Fibroblast of upper back skin (primary cell): Measurements from ENCODE around the gene CNPPD1.

Experiments used
- DNase-seq: peaks from one replicate; pipeline ENCODE4 v3.0.0-alpha.2; 2013

CNPPD1 gene

DNA sequence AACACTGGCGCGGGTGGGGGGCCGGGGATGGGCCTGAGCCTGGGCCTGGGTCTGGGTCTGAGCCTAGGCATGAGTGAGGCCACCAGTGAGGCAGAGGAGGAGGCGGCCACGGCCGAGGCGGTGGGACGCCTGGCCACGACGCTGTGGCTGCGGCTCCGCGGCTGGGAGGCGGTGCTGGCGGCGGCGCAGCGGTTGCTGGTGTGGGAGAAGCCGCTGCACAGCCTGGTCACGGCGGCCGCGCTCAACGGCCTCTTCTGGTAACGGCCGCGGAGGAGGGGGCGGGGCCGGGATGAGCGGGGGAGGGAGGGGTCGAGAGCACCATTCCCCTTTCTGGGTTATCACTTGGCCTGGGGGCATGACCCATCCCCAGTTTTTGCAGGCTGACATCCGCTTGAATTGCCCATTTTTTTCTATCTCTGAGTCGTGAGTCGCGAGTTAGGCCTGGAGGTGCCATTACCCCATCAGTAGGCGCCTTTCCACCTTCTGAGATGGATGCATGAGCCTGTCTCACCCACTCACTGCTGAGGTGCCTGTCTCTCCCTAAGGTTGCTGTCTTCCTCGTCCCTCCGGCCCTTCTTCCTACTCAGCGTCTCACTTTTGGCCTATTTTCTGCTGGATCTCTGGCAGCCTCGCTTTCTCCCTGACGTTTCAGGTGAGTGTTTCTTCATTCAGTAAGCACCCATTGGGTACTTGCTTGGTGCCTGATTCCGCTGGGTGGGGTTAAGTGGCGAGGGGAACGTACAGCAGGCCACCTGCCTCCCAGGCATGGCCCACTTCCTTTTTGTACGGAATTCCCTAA is 1.9 kb upstream of the CNPPD1 start:
- DNase-seq: no peak

DNA sequence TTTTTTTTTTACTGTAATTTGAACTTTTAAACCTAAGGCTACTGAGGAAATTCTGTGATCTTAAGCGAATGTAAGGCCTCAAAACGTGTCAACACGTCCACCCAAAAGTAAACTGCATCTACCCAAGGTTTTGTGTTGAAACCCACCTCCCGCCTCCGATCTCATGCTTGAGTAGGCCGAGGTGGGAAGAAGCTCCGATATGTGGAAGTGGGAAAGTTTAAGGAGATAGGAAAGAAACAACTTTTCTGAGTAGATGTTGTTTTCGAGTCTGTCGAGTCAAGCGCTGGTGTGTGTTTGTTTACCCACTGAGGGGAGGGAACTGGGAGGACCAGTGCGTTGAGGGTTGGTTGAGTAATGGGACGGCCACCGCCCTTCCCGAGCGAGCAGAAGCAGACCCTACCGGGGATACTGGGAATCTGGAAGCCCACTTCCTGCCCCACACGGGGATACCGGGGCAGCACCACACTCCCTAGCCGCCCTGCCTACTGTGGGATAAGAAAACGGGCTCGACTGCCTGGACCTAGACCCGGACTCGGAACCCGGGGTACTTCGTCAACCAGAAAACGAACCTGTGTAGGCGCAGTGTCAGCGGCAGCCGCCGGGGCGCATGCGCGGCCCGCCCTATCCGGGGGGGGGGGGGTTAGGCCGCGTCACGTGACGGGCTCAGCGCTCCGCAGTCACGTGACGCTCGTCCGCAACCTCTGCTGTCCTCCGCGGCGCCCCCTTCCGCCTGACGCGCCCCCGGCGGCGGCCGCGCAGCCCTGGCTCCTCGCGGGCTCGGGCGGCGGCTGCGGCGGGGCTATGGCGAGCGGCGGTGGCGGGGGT is 1.0 kb upstream of the CNPPD1 start, which contains the start of gene RETREG2:
Gene RETREG2, plus strand, starts transcription at position 724 of the 825 bp plus-strand sequence. Its CDS starts 78 bp downstream, at position 802.
- peak; percentile 85 for DNase-seq

DNA sequence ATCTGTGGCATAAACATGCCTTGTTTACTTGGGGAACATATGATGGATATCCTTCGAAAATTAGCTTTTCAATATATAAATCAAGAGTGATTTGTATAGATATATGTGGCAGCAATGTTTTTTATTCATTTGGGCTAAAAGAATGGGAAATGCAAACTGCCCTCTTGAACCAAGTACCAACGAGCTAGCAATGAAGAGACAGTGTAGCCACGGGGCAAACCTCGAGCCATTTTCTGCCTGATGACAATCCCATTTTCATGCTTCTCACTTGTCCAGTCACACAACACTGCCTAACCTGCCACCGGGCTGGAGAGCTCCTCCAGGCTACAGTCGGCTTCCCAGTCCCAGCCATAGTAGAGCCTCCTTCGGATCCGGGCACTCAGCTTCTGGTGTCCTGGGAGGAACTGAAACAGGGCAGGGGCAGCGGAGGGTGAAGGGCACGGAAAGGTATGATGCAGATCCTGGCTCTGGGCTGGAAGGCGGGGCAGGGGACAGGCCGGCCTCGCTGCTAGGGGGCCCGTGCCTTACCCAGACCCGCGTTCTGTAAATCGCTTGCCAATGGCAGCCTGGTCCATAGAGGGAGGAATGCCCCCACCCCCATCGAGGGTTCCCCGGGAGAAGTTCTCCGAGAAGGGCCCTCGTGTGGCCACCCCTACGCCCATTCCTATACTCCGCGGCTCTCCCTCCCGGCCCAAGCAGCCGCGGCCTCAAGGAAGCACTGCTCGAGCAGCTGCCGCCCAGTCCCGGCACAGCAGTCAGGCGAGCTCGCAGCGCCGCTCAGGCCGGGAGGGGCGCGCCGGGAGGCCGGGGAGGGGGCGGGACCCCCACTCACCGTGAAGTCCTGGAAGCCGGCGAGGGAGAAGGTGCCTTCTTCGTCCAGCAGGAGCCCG is 552 bp downstream of the CNPPD1 start:
- DNase-seq: peak; percentile 20

DNA sequence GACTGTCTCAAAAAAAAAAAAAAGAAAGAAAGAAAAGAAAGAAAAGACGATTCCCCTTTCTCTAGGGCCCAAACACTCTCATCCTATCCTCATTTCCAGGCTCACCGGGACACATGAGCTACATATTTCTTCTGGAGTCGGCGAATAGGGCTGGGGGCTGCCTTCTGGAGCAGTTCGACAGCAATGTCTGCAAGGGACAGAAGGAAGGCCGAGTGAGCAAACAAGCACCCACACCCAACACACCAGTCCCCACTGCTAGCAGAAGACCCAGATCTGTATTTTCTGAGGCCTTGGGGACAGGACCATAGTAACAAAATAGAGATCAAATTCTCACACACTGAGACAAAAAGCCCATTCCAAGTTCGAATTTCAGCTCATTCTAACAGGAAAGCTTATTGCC is 1.2 kb downstream of the CNPPD1 start:
- no peak for DNase-seq

DNA sequence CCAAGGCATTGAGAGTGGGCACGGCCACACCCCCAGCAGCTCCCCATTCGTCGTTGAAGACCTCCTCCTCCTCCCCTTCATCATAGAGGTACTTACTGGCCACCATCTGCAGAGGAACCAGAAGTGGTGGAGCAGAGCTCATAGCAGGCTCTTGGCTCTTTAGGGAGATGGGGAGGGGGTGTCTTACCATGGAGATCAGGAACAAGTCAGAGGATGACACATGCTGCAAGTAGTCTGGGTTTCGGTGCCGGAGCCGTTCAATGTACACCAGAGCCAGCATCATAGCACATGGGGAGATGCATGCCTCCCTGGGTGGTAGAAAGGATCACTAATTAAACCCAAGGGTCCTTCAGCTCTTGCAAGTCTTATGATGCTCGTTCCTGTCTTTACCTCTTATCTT is 1.9 kb downstream of the CNPPD1 start:
- DNase-seq: no peak

DNA sequence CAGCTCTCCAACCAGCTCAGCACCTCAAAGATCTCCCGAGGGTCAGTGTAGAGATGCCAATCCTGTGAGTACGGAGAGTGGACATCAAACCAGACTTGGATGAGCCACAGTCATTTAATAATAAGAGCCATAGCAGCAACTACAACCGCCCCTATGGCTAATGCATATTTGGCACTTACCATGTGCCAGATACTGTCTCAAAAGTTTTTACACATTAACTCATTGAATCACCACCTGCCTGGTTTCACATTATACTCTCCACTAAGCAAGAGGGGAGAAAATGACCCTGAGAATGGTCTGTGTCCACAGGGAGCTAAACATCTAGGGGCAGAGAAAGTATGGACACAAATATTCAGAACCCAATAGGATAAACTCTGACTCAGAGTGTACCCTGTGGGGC is 2.6 kb downstream of the CNPPD1 start:
- no peak for DNase-seq

DNA sequence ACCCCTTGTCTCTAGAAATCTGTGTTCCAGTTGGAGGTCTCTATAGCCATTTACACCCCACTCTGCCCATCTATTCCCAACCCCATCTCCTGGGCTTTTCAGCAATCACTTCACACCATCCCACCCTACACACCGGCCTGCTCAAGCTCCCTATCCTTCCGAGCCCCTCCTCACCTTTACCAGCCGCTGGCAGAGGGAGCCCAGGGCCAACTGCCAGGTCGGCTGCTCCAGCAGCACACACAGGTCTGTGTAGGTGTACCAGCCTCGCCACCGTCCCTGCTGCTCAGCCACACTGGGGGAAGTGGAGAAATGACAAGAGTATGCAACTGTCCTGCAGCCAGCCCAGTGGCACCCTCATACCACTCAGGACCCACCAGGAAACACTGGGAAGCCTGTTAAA is 3.5 kb downstream of the CNPPD1 start:
- no peak for DNase-seq

DNA sequence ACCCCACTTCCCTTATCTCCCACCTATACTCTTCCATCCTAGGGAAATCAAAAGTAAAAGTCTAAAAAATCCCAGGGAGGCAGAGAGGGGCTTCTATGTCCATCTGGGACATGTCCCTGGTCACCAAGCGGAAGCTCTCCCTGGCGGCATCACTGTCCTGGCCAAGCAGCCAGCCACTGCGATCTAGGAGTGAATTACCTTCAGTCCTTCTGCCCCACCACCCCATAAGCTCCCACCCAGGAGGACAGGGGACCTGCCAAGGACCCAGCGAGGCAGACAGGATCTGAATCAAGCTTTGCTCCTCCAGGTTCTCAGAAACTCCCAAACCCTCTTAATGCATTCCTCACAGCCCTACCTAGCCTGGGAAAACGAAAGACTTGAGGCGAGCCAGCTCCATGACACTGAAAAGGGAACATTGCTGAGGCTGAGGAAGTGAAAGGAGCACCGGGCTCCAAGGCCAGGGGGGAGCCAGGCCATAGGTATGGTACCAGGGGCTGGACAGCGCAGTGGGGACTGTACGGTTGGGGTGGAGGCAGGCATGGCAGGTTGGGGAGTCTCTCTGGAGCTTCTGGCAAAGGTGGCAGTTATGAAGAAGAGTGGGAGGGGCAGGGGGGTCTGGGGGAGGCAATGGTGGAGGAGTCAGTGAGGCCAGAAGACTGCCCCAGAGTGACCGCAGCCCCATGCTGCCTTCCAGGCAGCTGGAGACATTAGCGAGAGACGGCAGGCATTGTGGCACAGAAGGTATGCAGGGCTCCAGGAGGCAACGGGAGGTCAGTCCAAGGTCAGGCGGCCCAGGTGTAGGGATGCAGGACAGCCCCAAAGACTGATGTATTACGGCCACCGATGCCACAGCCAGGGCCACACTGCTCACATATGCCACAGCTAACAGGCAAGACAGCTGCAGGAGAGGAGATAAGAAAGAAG is 4.2 kb downstream of the CNPPD1 start:
- DNase-seq: no peak

DNA sequence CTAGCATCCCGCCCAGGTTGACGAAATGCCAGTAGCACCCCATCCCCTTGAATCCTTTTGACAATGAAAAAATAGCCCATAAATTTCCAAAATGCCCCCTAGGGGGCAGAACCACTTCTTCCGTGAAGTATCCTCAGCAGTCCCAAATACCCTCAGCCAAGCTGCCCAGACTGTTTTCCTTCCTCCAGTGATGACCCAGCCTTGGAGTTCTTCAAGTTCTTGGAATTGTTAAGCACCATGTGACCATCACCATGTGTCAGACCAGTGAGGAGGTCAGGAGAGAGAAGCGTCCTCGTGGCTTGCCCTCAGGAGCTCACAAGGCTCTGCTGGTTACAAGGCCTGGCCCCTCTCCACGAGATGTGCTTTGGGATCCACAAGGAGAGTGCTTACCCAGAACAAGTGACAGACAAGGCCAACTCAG is 5.5 kb downstream of the CNPPD1 start:
- peak; percentile 77 for DNase-seq

DNA sequence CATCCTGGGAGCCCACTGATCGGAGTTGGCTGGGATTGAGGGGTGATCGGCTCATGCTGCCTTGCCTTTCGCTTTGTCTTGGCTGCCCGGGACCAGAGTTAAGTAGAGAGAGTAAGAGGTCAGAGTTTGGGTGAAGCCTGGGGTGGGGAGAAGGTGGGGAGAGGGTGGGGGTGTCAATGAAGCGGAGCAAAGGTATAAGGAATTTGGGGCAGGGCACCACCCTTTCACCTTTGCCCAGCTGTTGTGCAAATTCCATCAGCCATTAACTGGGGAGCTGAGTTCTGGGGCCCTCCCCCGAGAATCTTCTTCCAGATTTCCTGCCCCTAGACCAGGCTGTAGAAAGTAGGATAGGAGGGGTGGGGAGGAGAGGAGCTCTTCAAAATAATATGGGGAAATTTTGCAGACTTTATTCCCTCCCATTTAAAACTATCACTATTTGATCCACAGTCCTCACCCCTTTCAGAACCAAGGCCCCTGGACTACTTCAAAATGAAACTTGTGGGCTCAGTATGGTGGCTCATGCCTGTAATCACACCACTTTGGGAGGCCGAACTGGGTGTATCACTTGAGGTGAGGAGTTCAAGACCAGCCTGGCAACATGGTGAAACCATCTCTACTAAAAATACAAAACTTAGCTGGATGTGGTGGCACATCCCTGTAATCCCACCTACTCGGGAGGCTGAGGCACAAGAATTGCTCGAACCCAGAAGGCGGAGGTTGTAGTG is 6.6 kb downstream of the CNPPD1 start, which contains the start of gene SLC23A3:
Gene SLC23A3, minus strand, starts transcription at position 100 of the 725 bp plus-strand sequence. Its CDS starts 45 bp downstream, at position 55.
- no peak for DNase-seq

DNA sequence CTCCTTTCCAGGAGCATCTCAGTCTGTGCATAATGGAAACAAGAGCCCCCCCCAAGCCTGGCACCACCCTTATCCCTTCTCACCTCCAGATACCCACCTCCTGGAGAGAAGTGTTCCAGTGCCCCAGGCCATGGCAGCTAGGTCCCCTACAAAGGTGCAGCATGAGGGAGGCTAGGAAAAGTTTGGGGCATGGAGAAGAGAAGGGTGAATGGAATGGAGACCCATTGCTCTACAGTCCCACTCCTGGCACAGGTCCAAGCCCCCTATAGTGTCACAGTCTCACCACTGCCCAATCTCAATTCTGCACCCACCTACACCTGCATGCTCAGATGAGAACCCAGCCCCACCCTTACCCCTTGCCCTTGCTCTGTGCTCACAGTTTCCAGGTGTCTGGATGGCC is 7.8 kb downstream of the CNPPD1 start:
- no peak for DNase-seq

DNA sequence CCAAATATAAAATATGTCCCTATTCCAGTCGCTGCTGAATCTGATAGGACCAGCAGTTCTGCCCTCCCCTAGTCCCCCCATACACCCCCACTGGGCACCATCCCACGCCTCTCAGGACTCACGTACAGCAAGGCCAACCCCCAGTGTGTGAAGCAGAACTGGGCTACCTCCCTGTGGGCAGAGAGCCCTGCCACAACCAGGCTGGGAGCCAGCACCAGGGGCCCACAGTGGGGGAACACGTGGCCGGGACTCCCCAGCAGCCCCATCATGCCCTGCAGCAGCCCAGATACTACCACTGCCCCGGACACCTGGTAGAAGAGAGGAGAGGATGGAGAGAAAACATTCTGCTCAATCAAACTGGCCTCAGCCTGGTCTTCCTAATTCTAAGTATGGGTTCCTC is 8.2 kb downstream of the CNPPD1 start:
- DNase-seq: no peak

DNA sequence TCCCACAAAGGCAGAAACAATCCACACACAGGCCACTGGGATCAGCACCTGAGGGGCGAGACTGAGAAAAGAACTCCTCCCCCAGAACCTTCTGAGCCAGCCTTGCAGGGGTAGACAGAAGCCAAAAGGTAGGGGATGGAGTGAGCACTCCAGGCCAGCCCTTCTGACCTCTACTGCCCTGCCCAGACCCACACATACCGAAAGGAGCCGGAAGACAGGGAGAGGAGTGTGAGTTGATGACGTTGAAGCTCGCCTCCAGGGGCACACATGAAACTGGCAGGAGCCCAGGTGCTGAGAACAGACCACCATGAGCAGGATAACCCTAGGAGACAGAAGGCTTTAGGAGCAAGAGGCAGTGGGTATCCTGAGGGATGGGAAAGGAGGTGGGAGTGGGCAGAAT is 8.7 kb downstream of the CNPPD1 start:
- DNase-seq: no peak

DNA sequence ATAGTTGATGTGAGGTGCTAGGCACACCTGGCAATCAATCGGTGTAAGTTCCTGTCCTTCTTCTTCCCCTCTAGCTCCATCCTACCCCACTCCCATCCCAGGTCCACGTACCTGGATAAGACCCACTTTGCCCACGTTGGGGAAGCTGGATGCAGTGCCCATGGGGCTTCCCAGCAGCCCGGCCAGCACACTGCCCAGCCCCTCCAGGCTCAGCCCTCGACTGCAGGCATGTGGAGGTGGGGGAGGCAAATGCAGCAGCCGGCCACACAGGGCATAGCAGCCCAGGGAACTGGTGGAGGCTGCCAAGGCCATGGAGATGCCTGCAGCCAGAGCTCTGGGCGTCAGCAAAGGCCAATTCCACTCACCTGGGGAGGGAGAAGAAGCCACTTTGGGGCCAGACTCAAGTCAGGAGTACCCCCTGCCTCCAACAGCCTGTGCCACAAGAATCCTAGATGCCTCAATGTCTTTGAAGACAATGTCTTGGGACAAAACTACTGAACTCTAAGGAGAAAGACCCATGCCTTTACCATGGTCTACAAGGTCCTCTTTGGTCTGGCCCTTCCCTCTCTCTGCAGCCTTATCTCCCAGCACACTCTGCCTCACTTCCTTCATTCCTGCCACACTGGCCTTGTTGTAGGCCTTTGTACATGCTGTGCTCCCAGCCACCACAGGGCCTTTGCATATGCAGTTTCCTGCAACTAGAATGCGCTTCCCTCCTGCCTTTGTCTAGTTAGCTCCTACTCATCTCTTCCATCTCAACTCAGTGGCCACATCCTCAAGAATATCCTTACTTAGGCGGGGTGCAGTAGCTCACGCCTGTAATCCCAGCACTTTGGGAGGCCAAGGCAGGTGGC is 11.4 kb downstream of the CNPPD1 start:
- DNase-seq: no peak

DNA sequence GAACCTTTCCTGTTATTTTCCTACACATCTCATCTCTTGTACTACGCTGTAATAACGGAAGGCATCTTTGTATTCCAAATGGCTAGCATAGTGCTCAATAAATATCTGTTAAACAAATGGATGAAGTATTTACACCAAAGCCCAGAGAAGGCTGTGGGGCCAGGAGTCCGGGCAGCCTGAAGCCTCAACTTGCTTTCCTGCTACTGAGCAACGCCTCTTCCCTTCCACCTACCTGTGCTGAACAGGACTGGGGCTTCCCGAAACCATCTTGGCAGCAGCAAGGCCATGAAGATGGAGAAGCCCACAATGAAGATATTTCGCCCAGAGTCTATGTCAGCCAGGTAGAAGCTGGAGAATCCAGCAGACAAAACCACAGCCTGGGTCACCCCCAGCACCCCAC is 13.6 kb downstream of the CNPPD1 start:
- DNase-seq: no peak

DNA sequence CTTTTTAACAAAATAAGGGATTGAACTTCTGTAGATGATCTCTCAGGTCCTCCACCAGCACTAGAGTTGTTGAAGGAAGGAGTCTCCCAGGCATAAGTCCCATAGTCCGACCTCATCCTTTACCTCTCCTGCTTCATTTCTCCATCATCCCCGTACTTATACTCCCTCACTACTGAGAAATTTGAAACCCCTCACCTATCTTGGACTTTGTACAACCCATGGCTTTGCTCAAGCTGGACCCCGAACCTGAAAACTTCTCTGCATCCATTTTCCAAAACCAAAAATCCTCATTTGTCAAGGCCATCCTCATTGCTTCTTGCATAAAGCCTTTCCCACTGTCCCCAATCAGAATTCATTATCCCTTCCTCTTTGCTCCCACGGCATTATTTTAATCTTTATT is 15.6 kb downstream of the CNPPD1 start:
- no peak for DNase-seq

DNA sequence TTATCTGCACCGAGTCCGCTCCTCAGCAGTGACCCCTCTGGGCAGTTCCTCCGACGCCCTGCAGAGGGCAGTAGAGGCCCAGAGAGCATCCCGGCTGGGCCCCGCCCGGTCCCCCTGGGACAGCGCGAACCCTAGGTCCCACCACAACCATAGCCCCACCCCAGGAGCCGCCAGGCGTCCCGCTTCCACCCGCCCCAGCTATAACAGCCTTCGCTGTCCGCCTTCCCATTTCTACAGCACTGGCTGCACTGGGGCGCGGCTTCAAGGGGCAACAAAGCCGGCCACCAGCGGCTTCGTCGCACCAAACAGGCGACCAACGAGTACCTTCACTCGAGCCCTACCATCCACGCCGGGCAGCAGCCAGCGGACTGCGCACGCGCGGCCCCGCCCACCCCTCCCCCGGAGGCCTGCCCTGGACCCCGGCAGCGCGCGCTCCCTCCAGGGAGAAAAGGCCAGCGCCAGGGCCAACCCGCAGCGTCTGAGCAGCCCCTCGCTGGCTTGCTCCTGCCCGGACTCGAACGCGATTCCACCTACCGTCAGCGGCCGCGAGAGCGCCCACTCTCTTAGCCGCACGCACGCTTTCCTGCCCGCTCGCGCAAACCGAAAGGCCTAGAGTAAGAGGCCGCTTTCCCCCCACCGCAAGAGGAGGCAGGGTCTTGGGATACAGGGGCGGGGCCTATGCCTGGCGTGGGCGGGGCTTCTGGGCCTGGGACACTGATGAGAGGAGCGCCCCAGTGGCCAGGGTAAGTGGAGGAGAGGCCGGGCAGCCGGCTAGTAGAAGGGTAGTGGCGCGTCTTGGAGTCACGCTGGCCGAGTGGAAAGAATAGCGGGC is 16.3 kb downstream of the CNPPD1 start, which contains the start of gene NHEJ1:
Gene NHEJ1, minus strand, starts transcription at position 630 of the 832 bp plus-strand sequence. CDS start 2,453 bp downstream, outside the sequence.
- peak; percentile 94 for DNase-seq

DNA sequence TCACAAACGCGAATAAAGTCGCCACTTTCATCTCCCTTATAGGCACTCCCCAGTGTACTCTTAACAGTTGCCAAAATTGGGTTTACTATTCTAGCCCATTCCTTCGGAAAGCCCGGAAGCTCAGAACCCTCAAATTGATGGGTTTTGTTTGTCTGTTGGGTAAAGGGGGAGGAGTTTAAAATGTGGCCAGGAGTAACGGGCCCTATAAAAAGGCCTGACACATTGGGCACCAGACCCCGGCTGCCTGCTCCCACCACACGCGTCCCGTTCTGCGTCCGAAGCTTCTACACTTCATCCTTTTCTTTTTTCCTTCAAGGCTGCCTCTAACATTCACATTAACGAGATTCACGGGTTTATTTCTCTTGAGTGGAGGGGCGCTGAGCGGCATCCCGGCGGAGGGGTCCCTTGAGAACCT is 16.9 kb downstream of the CNPPD1 start:
- no peak for DNase-seq

DNA sequence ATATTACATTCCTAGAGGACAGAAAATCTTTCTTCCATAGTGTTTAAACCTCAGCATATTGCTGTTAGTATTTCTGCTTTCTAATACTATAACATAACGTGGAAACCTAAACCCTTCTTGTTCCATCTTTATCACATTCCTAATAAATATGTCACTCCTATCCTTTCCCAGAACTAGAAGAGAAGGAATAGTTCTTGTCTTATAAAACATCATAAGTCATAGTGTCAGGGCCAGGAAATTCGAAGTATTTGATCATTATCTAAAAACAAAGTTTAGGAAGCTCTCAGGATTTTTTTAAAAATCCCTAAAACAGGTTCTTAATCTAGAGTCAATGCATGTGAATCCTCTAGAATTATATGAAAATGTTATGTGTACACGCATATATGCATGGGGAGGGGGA is 18.1 kb downstream of the CNPPD1 start:
- DNase-seq: peak; percentile 58
